Stimulated activated CD8-positive, alpha-beta memory T cell treated with anti-CD3 and anti-CD28 coated beads, Interleukin-12 subunit alpha, Interleukin-12 subunit beta, amount 100 ng/mL, for 24 hours (primary cell): ENCODE measurements around the gene CKS2.
"Not testable (repeated sequence)": the region's sequence is repeated elsewhere in the genome, so short reads cannot be mapped to it uniquely, and the experiment has no call there.

Experiments used
- DNase-seq: peaks from one replicate; pipeline ENCODE4 v3.0.0-alpha.2; 2020; ENCODE audit errors: extremely low read depth

The CKS2 gene

DNA sequence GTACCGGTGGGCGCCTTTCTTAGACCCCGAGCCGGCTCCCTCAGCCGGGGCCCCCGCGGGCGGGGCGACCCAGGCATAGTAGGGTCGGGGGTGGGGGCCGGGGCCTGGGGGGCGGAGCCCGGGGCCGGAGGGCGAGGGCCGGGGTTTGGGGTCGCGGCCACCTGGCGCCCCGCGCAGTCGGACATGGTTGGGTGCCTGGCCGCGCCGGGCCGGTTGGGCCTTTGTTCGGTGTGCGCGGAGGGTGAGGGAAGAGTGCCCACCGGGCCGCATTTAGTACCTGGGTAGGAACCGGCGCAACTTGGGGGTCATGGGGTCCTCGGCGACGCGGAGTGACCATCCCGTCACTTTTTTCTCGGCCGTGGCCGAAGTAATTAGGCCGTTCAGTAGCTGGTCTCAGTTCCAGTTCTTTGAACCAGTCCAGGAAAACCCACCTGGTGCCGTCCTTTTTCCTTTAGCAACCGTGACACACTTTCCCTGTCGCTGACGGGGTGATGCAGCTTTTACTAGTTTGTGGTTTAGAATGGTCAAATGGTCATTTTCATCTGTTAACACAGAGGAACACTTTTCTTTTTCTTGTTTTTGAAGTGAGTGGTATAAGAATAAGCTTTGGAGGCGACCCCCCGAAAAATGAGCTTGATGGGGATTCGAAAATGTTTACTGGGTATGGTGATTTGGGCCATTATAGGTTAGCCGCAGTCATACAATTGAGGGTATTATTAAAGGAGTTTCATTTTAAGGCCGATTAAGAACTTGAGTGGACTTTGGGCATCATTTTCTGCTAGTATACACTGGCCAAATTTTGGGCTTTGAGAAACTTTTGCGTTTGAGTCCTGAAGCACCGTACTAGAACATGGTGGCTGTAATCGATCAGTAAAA lies 589 bp downstream of the CKS2 start:
- DNase-seq = no peak

DNA sequence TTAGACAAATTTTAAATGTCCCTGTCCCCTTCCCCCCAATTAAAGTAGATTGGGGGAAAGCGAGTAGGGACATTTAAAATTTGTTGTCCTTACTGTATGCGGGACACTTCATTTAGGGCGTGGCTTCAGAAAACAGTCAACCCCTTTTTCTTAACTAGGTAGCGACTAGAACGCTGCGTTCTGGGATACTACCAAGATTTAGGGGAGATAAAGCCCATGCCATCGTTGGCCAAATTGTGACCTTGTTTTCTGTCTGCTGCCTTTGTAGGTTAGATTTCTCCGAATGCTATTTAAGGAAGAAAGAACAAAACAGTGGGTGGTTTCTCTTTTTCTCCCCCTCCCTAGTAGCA lies 1.2 kb downstream of the CKS2 start:
- no peak for DNase-seq

DNA sequence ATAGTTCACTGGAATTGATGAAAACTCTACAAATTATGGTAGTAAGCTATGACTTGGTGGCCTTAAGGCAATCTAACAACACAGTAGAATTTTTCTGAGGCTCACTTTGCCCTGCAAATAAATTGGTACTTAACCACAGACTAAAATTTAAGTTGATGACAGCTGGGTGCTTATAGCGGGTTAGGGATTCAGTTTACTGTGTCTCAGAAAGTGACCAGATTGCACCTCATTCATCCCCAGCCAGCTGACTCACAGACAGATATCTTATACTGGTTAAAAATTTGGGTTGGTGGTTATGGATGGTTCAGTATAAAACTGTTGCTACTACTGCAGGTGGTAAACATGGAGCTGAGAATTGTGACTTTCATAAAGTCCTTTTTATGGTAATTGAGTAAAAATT lies 2.8 kb downstream of the CKS2 start:
- DNase-seq = no peak

DNA sequence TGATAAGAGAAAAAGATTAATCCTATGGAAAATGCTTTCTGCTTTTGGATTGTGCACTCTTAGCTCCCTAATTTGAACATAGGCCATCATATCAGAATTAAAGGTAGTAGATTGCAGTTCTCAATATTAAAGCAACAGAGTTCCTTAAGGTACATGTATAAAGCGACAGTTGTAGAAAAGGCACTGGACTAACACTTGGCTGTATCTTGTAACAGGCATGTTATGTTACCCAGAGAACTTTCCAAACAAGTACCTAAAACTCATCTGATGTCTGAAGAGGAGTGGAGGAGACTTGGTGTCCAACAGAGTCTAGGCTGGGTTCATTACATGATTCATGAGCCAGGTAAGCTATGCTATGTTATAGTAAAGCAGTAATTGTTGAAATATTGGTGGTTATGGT lies 4.0 kb downstream of the CKS2 start:
- no peak for DNase-seq

DNA sequence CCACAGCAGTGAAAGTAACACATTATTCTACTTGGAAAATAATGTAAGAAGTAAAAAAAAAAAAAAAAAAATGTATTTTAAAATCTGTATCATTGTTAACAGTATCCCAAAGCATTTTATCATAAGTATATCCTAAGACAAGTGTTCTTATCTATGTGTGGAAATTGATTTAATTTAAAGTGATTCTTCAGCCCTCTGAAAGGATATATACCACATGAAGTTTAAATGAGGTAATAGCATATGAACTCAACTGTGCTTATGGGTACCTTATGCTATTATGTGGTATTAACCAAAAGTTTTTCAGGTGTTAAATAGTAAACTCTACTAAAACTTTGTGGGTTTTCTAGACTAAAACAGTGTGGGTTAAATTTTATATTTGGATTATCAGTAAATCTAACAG lies 4.5 kb downstream of the CKS2 start:
- no peak for DNase-seq

DNA sequence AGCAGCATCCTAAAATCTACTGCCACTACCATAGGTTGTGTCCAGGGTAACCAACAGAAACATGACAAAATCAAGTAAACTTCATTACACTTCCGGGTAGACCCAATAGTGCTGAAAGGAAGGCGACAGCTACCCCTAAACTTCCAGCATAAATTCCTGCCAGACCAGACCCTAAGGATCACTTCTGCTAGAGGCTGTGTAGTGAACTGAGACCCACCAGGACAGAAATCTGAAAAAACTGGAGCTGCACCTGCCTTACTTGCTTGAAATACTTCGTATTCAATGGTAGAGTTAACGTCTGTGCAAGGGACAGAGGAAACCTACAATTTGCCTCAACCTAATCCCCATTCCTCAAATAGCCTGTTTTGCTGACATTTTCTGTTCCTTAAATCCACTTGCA lies 6.3 kb downstream of the CKS2 start:
- no peak for DNase-seq

DNA sequence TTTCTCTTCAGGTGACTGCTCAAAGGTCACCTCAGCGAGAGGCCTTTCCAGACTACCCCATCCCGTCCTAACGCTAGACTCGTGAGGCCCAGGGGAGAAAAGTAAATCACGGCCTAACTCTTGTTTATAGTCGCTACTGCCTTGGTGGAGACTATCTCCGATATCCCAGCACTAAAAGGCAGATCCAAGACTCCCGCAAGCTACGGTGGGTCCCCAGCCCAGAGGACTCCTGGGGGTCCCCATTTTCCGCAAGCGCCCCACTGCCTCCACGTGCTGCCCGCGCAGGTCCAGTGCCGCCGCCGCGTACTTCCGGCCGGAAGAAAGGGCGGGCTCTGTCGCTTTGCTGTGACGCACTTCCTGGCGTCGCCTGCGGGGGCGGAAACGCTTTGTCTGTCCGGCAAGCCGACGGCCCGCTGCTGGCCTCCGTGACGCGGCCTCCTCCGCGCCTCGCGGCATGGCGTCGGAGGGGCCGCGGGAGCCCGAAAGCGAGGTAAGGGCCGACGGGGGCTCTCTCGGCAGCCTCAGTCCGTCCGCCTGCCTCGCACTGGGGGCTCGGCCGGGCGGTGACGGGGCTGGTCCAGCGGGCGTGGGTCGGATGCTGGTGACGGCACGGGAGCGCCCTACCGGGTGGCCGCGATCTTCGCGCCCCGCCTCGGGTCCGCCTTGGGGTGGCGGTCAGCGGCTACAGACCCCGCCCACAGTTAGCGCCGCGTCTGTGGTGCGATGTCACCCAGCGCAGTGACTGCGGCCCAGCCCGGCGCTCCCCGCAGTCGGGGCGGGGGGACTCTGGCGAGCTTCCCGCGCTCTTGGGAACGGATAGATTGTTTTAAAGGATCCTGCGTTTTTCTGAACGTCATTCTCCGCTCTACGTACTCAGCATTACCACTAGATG lies 7.4 kb downstream of the CKS2 start, which contains the start of gene SECISBP2:
TSS of gene SECISBP2 (plus strand) at position 378 of the 892 bp plus-strand sequence. CDS start at position 455, 77 bp downstream.
- peak; percentile 85 for DNase-seq

DNA sequence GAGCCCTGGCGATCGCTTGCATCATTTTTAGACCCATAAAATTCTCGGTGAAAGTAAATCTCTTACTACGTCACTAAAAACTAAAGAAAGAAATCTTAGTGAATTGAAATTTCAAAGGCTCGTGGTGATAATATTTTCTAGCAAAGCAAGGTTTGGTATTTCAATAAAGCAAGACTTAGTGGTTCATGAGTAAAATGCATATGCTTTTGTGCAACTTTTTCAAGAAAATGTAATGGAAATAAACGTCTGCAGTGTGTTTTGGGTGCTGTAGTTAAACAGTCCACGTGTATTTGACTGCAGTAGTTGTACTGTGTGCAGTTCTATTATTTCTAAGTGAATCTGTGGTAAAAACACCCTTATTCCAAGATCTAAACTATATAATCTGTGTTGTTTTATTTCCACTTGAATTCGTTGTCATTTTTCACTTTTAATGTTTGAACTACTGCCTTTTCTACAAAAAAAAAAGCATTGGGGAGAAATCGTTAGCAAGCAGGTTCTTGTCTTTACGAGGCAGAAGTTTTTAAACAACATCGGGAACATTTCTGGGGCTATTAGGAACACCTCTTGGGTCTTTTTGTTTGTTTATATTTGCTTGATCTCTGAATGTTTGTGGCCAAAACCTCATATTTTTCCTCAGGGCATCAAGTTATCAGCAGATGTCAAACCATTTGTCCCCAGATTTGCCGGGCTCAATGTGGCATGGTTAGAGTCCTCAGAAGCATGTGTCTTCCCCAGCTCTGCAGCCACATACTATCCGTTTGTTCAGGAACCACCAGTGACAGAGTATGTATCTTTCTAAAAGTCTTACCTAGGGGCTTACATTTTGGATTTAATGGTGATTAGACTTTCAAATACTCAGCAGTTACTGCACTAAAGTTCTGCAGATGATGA lies 8.3 kb downstream of the CKS2 start:
- DNase-seq = no peak

DNA sequence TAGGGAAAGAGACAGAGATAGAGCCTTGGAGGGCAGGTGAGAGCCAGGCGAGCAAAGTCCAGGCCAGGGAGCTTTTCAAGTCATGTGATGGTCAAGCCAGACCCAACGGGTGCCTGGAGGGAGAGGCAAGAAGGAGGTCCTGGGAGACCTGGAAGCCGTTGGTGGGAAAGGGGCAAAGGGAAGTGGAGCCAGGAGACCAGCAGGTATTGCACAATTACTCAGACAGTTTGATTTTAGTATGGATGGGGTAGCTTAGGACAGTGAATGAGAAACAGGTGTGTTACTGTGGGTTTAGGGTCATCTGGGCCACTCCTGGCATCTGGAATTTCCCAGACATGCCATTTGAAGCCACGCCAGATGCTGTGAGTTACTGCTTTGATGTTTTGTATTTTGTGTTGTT lies 12.4 kb downstream of the CKS2 start:
- DNase-seq = no peak

DNA sequence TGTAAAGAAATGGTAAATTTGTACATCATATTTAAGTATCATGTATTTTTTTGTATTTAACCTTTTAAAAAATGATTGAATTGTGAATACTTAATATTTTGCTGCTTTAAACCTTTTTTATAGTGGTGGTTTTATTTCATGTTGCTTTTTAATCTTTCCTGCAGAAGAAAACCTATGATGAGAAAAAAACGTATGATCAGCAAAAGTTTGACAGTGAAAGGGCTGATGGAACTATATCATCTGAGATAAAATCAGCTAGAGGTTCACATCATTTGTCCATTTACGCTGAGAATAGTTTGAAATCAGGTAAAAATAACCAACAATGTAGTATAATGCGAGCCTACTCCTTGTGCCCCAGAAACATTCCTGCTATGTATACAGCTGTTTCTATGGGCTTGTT lies 14.7 kb downstream of the CKS2 start:
- DNase-seq = no peak

DNA sequence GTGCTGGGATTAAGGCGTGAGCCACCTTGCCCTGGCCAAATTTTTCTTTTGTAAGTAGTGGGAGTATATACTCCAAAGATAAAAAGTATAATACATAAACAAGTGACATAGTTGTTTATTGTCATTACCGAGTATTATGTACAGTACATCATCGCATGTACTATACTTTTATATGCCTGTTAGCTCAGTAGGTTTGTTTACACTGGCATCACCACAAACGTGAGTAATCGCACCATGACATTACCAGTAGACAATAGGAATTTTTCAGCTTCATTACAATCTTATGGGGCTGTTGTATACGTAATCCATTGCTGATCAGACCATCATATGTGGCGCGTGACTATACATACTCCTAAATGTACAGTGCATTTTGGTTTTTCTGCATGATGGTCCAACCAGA lies 17.1 kb downstream of the CKS2 start:
- no peak for DNase-seq

DNA sequence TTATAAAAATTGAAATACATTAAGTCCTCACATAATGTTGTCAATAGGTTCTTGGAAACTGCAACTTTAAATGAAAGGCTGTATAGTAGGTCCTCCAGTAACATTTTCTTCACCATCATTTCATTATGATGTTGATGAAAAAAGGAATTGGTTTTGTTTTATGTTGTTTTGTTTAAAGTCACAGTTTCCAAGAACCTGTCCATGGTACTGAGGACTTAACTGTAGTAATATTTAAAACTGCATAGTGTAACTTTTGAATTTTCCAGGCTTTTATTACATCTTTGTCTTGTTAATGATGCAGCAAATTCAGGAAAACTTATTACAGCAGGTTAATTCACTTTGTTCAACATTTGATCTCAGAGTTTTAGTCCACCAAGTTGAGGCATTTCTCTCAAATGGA lies 18.9 kb downstream of the CKS2 start:
- no peak for DNase-seq

DNA sequence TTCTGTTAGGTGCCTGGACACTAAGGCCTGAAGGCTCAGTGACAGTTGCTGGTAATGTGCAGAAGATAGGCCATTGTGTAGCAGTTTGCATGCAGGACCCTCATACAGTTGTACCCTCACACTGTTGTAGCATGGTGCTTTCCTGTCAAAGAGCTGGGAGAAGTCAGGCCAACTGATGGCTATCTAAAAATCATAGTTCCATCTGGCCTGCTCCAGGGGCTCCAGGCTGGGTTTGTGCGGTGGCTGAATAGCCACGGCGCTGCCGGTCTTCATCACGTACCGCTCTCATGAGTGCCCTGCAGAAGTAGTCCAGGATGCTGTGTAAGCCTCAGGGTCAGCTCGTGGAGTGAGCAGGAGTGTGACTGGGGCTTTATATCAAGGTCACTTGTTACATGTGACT lies 19.5 kb downstream of the CKS2 start:
- no peak for DNase-seq

DNA sequence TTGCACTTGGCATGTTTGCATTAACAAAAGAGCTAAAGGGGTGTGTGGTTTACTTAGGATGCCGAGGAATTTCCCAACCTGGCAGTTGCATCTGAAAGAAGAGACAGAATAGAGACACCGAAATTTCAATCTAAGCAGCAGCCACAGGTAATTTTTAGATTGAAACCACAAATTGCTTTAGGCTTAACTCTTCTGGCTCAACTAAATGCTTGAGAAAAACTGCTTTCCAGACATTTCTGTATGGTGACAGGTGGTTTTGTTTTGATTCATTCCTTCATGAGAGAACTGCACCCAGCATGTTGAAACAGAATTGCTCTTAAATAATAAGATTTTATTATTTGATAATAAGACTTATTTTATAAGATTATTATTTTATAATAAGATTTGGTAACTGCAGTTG lies 28.8 kb downstream of the CKS2 start:
- no peak for DNase-seq

DNA sequence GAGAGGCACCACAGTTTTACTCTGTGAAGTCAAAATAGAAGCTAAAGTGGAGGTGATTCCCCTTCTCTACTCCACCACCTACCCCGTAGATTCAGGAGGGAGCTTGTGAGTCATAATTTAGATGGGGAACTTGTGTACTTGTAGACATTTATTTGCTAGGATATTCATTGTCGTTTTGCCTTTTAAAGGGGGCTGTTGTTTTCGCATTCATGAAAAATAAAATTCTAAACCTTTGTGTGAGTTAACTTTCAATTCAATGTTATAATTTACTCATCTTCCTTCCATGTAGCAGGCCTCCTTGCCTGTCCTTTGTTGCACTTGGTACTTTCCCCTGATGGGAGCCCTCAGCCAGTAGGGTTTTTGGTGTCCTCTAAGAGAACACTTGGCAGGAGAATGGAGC lies 29.3 kb downstream of the CKS2 start:
- DNase-seq = no peak

DNA sequence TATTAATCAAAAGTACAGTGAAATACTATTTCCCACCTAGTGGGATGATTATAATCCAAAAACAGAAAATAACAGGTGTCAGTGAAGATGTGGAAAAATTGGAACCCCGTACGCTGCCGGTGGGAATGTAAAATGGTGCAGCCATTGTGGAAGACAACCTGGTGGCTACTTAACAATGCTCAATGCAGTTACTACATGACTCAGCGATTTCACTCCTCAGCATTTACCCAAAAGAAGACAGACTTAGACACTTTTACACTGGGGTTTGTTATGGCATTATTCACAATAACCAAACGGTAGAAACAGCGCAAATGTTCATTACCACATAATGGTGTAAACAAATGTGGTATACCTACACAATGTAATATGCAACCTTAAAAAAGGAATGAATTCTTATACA lies 31.2 kb downstream of the CKS2 start:
- no peak for DNase-seq

DNA sequence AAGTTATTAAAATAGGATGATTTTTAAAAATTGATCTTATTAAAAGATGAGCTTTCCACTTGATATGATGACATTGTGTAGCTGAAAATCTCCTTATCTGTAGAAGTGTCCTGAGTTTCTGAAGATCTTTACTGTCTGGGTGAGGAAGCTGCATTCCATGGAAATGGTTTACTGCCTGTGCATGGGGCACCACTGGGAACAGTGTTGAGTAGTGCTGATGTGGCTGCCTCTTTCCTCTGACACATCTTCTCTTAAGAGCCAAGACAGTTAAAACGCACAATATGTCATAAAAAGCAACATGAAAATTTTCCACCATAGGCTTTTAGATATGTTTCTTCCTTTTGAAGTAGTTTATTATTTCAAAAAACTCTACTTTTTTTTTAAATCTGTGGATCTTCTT lies 32.0 kb downstream of the CKS2 start:
- DNase-seq = no peak

DNA sequence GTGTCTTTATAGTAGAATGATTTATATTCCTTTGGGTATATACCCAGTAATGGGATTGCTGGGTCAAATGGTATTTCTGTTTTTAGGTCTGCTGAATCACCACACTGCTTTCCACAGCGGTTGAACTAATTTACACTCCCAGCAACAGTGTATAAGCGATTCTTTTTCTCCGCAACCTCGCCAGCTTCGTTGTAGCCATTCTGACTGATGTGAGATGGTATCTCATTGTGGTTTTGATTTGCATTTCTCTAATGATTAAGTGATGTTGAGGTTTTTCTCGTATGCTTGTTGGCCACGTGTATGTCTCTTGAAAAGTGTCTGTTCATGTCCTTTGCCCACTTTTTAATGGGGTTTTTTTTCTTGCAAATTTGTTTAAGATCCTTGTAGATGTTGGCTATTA lies 32.8 kb downstream of the CKS2 start:
- DNase-seq = not testable (repeated sequence)

DNA sequence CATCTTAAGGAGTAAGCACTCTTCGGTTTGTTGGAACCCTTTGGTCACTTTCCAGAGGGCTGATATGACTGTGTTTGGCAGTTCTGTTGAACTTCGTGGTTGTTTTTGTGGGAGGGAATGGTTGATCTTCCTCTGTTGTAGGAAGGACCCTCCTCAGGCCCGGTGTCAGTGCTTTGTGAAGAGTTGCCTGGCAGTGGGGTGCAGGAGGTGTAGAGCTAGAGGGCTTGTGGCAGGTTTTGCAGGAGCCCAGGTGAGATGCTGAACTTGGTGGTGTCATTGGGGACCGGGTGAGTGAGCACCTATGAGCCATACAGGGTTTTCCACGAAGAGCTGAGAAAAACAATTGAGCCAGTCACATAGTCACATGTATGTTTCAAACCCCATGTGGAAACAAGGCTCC lies 34.5 kb downstream of the CKS2 start:
- no peak for DNase-seq

DNA sequence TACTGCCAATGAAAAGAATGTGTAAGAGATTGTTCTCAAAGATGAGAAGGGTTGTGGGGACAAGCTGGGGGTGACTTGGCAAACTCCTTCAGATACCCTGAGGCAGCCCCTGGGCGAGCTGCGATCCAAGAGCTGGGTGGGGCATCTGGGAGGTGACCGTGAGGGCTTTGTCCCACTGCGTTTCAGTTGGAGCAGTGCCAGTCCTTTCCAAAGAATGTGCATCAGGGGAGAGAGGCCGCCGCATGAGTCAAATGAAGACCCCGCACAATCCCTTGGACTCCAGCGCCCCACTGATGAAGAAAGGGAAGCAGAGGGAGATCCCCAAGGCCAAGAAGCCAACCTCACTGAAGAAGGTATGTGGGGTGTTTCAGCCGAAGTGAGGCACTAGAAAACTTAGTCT lies 35.7 kb downstream of the CKS2 start:
- DNase-seq = no peak

DNA sequence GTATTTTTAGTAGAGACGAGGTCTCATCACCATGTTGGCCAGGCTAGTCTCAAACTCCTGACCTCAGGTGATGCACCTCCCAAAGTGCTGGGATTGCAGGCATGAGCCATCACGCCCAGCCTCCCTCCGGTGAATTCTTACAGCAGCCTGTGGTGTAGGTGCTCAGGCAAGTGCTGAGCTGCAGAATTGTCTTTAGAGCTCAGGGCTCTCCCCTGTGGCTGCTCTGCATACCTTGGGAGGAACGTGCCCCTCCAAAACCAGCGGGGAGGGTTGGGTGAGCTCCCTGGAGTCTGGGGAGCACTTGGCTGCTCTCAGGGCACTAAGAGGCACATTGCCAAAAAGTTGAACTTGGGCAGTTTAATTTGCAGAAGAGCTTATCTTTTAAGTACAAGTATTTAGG lies 36.7 kb downstream of the CKS2 start:
- DNase-seq = no peak

DNA sequence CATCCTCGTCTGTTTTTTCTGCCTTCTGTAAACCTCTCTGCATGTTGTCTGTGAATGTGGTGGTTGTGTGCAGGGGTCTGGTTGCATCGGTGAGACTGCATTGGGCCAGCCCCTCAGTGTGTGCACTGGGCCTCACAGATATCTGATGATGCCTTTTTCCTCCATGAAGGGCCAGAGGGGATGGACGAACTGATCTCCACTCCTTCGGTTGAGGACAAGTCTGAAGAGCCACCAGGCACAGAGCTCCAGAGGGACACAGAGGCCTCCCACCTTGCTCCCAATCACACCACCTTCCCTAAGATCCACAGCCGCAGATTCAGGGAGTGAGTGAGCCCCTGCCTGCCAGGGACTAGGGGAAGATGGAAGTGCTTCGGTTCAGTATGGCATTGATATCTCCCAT lies 38.6 kb downstream of the CKS2 start:
- DNase-seq = no peak
